Tibial nerve (tissue), 4 donors: Measurements from ENCODE around the gene DBR1. TPM values are rescaled to one million over a fixed set of nuclear protein-coding genes. Genes with fewer than 3 reads are reported as not detected.

Experiments used
- DNase-seq, 2 donors: peaks; one replicate each; pipeline ENCODE4 v3.0.0-alpha.2; 2019; ENCODE audit warnings: low spot score in 2 of 2
- H3K27ac ChIP-seq, 4 donors: fragments of 200-600 bp; sonication (generic) in 3 of 4; one replicate each; pipeline ENCODE4 v1.5.1; 2017 to 2019; ENCODE audit warnings: mild to moderate bottlenecking in 1 of 4
- H3K27me3 ChIP-seq, 2 donors: fragments of 200-600 bp; sonication (generic) in 1 of 2; one replicate each; pipeline versions ENCODE4 v1.5.1 to v1.6.0; 2017 to 2019
- H3K36me3 ChIP-seq, 3 donors: fragments of 200-600 bp; sonication (generic); one replicate each; pipeline ENCODE4 v1.5.1; 2018 to 2019
- H3K4me1 ChIP-seq, 4 donors: fragments of 200-600 bp; sonication (generic) in 3 of 4; one replicate each; pipeline ENCODE4 v1.5.1; 2017 to 2019
- H3K4me3 ChIP-seq, 4 donors: fragments of 200-600 bp; sonication (generic) in 3 of 4; one replicate each; pipeline ENCODE4 v1.5.1; 2017 to 2019; ENCODE audit warnings: mild to moderate bottlenecking in 1 of 4, moderate library complexity in 1 of 4
- H3K9me3 ChIP-seq, 4 donors: fragments of 200-600 bp; sonication (generic) in 3 of 4; one replicate each; pipeline ENCODE4 v1.5.1; 2017 to 2019
- EP300 ChIP-seq, 2 donors: sonication (generic); formaldehyde crosslinking; IDR thresholded peaks; one replicate each; pipeline ENCODE4 v1.6.1; 2017; ENCODE audit warnings: antibody characterized with exemption in 2 of 2, mild to moderate bottlenecking in 1 of 2
- POLR2A ChIP-seq, 2 donors: fragments of 450-650 bp; IDR thresholded peaks; one replicate each; pipeline ENCODE4 v1.6.1; 2017; ENCODE audit warnings: antibody characterized with exemption in 2 of 2, mild to moderate bottlenecking in 2 of 2, moderate library complexity in 2 of 2
- WGBS, 2 donors: methylation state at CpG; one replicate each; pipeline ENCODE4 v1.1.5; 2018; 5-methylcytosine and 5-hydroxymethylcytosine counted together
- total RNA-seq, 4 donors: library from RNA; depleted of rRNA; stranded (reverse); fragments of >200 nt; gene quantifications; one replicate each; pipeline ENCODE4 v1.1.0, GENCODE V29; 2016
- TF ChIP-seq, protein P1 (sequence below), 5 experiments: fragments of 200-600 bp in 3 of 5; fragments of 450-650 bp in 2 of 5; sonication (generic) in 3 of 5; IDR thresholded peaks; one replicate each; pipeline ENCODE4 v1.5.1; 2016 to 2019; ENCODE audit warnings: antibody characterized with exemption in 5 of 5, mild to moderate bottlenecking in 3 of 5, moderate library complexity in 2 of 5

The DBR1 gene
- total RNA-seq, 4 donors from 2014 or later = 9.0 to 12.8 (median 10.2) TPM

DNA sequence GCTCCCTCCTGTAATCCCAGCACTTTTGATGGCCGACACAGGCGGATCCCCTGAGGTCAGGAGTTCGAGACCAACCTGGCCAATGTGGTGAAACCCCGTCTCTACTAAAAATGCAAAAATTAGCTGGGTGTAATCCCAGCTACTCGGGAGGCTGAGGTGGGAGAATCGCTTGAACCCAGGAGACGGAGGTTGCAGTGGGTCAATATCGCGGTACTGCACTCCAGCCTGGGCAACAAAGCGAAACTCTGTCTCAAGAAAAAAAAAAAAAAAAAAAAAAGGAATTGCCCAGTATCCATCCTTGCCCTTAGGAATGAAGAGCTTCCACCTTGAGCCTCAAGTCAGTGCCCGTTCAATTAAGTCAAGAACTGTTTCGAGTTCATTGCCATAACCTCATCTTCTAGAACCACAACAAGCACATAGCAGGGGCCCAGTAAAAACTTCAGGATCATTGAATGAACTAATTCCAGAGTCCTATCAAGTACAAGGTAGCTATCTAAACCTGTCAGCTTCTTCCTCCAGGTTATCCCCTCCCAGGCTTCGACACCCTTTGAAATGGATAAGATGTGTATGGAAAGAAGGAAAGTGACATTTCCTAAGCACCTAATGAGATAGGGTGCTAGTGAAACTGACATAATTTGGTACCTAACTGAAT is 826 bp downstream of the DBR1 start:
- no peaks in the 10 kb centered on the region for H3K9me3 ChIP-seq
- 55 to 59% methylated on average over 13 of the region's 13 CpGs for WGBS, 2 donors
- peaks cover 0 to 36% (median 0%) of the 10 kb centered on the region in 3 donors for H3K36me3 ChIP-seq
- H3K4me3 ChIP-seq = peak overlapping the region; percentile 68 to 87 (median 78)
- H3K27me3 ChIP-seq = no peaks in the 10 kb centered on the region
- no peak for TF ChIP-seq POLR2A (IDR thresholded peaks at IDR 0.05)
- no peak for TF ChIP-seq EP300 (IDR thresholded peaks at IDR 0.05)
- TF ChIP-seq, protein P1, sequence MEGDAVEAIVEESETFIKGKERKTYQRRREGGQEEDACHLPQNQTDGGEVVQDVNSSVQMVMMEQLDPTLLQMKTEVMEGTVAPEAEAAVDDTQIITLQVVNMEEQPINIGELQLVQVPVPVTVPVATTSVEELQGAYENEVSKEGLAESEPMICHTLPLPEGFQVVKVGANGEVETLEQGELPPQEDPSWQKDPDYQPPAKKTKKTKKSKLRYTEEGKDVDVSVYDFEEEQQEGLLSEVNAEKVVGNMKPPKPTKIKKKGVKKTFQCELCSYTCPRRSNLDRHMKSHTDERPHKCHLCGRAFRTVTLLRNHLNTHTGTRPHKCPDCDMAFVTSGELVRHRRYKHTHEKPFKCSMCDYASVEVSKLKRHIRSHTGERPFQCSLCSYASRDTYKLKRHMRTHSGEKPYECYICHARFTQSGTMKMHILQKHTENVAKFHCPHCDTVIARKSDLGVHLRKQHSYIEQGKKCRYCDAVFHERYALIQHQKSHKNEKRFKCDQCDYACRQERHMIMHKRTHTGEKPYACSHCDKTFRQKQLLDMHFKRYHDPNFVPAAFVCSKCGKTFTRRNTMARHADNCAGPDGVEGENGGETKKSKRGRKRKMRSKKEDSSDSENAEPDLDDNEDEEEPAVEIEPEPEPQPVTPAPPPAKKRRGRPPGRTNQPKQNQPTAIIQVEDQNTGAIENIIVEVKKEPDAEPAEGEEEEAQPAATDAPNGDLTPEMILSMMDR (IDR thresholded peaks at IDR 0.05) = no peak
- peaks cover 0 to 27% (median 12%) of the 10 kb centered on the region in 4 donors for H3K4me1 ChIP-seq
- DNase-seq = no peak
- H3K27ac ChIP-seq = peak overlapping the region; percentile 31 to 87 (median 82)

DNA sequence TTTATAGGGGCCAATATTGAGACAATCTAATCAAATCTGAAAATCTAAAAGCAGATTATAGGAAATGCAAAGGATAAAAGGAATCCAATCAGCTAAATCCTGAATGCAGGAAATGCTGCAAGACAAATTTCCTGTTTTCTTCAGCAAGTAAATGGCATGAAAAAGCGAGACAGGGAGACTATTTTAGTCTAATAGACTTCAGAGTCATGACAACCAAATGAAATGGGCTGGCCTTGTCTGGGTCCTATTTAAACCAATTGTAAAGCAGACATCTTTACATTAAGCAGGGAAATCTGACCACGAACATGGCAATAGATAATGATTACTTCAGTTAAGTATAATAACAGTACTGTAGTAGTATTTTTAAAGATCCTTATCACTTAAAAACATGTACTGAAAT is 2.1 kb downstream of the DBR1 start:
- Histone ChIP-seq H3K9me3 (no peaks in the 10 kb centered on the region), H3K36me3 (peaks cover 0 to 48% (median 0%) of the 10 kb centered on the region in 3 donors), H3K4me1 (peaks cover 0 to 27% (median 12%) of the 10 kb centered on the region in 4 donors), H3K27ac (no peak overlapping the region), H3K4me3 (no peak overlapping the region), H3K27me3 (no peaks in the 10 kb centered on the region)
- WGBS, 2 donors = 64 to 67% methylated on average over 2 of the region's 2 CpGs
- no peak for TF ChIP-seq EP300 (IDR thresholded peaks at IDR 0.05)
- TF ChIP-seq, protein P1 (IDR thresholded peaks at IDR 0.05) = no peak
- TF ChIP-seq POLR2A (IDR thresholded peaks at IDR 0.05) = no peak
- no peak for DNase-seq

DNA sequence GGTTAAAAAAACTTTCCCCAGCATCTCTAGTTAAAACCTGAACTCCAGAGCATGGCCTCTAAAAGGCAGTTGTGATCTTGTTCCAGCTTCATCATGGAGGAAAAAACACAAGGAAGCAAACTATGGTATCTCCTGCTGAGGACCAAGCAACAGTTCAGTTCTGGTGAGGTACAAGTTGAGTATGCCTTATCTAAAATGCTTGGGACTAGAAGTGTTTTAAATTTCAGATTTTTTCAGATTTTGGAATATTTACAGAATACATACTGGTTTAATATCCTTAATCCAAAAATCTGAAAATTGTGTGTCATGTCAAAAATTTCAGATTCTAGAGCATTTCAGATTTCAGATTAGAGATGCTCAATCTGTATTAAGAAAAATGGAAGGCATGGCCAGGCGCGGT is 9.7 kb downstream of the DBR1 start:
- Histone ChIP-seq H3K4me1 (no peaks in the 10 kb centered on the region), H3K9me3 (no peaks in the 10 kb centered on the region), H3K27ac (no peak overlapping the region), H3K4me3 (no peak overlapping the region), H3K27me3 (no peaks in the 10 kb centered on the region), H3K36me3 (peaks cover 6 to 98% (median 15%) of the 10 kb centered on the region in 3 donors)
- DNase-seq = no peak
- 98 to 100% methylated on average over 2 of the region's 2 CpGs for WGBS, 2 donors
- no peak for TF ChIP-seq EP300 (IDR thresholded peaks at IDR 0.05)
- TF ChIP-seq, protein P1 (IDR thresholded peaks at IDR 0.05) = no peak
- no peak for TF ChIP-seq POLR2A (IDR thresholded peaks at IDR 0.05)

DNA sequence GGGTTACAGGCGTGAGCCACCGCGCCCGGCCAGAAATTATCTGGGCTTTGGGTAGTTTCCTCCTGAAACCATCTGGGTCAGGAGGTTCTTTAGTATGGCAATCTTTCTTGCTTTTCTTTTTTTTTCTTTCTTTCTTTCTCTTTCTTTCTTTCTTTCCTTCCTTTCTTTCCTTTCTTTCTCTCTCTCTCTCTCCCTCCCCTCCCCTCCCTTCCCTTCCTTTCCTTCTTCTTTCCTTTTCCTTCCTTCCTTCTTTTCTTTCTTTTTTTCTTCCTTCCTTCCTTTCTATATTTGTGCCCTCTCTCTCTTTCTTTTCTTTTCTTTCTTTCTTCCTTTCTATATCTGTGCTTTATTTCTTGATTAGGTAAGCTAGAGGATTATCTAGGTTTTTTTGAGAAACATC is 17.0 kb downstream of the DBR1 start:
- H3K4me3 ChIP-seq = no peak overlapping the region
- DNase-seq = no peak
- 91 to 99% methylated on average over 4 of the region's 4 CpGs for WGBS, 2 donors
- TF ChIP-seq POLR2A (IDR thresholded peaks at IDR 0.05) (no peak), EP300 (IDR thresholded peaks at IDR 0.05) (no peak)
- TF ChIP-seq, protein P1 (IDR thresholded peaks at IDR 0.05) = no peak
- peaks cover 4 to 33% (median 12%) of the 10 kb centered on the region in 3 donors for H3K36me3 ChIP-seq
- no peaks in the 10 kb centered on the region for H3K27me3 ChIP-seq
- peaks cover 0 to 10% (median 0%) of the 10 kb centered on the region in 4 donors for H3K9me3 ChIP-seq
- no peak overlapping the region for H3K27ac ChIP-seq
- no peaks in the 10 kb centered on the region for H3K4me1 ChIP-seq

DNA sequence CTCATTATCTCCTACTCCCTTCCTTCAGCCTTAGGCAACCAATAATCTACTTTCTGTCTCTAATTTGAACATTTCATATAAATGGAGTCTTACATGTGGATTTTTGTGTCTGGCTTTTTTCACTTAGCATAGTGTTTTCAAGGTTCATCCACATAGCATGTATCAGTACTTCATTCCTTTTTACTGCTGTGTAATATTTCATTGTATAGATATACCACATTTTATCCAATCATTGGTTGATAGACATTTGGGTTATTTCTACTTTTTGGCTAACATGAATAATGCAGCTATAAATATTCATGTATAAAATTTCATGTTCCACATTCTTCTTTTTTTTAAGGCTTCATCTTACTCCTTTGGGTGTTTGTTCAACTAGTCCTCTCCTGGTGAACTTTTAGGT is 20.2 kb downstream of the DBR1 start:
- Histone ChIP-seq H3K9me3 (peaks cover 0 to 10% (median 0%) of the 10 kb centered on the region in 4 donors), H3K27ac (no peak overlapping the region), H3K4me1 (no peaks in the 10 kb centered on the region), H3K4me3 (no peak overlapping the region), H3K36me3 (peaks cover 0 to 3% (median 0%) of the 10 kb centered on the region in 3 donors), H3K27me3 (no peaks in the 10 kb centered on the region)
- TF ChIP-seq POLR2A (IDR thresholded peaks at IDR 0.05) = no peak
- TF ChIP-seq, protein P1 (IDR thresholded peaks at IDR 0.05) = no peak
- no peak for TF ChIP-seq EP300 (IDR thresholded peaks at IDR 0.05)
- DNase-seq = no peak
